ENCODE data around the gene FBN3. TPM values are rescaled to one million over a fixed set of nuclear protein-coding genes. Genes with fewer than 3 reads are reported as not detected.

The FBN3 gene
- polyA plus RNA-seq, 4 donors, result 27.4 to 35.1 (median 29.5) TPM

- DNase-seq (ENCODE audit: low read depth in 4 of 4, low spot score in 3 of 4), result no peak
Observed at GRCh38 chr19:8150178-8150865, 930 bp upstream of the FBN3 start.

GRCh38 chr19:8148410-8149260, 757 bp downstream of the FBN3 start:
- DNase-seq (ENCODE audit: low read depth in 4 of 4, low spot score in 3 of 4), result peak in 1 of 4 donors; percentile 59

- no peak for DNase-seq (ENCODE audit: low read depth in 4 of 4, low spot score in 3 of 4)
Observed at GRCh38 chr19:8148088-8148409, 1.3 kb downstream of the FBN3 start.

GRCh38 chr19:8147582-8147978, 1.8 kb downstream of the FBN3 start:
- DNase-seq (ENCODE audit: low read depth in 4 of 4, low spot score in 3 of 4), result no peak

- no peak for DNase-seq (ENCODE audit: low read depth in 4 of 4, low spot score in 3 of 4)
Observed at GRCh38 chr19:8146877-8147581, 2.4 kb downstream of the FBN3 start.

GRCh38 chr19:8144273-8144995, 5.0 kb downstream of the FBN3 start:
- DNase-seq (ENCODE audit: low read depth in 4 of 4, low spot score in 3 of 4), result no peak

GRCh38 chr19:8143041-8143440, 6.4 kb downstream of the FBN3 start:
- no peak for DNase-seq (ENCODE audit: low read depth in 4 of 4, low spot score in 3 of 4)

GRCh38 chr19:8142513-8142900, 6.9 kb downstream of the FBN3 start:
- no peak for DNase-seq (ENCODE audit: low read depth in 4 of 4, low spot score in 3 of 4)

GRCh38 chr19:8141726-8142512, 7.5 kb downstream of the FBN3 start:
- no peak for DNase-seq (ENCODE audit: low read depth in 4 of 4, low spot score in 3 of 4)

- DNase-seq (ENCODE audit: low read depth in 4 of 4, low spot score in 3 of 4), result no peak
Observed at GRCh38 chr19:8138201-8138600, 11.2 kb downstream of the FBN3 start.

GRCh38 chr19:8137425-8137824, 12.0 kb downstream of the FBN3 start:
- no peak for DNase-seq (ENCODE audit: low read depth in 4 of 4, low spot score in 3 of 4)

- no peak for DNase-seq (ENCODE audit: low read depth in 4 of 4, low spot score in 3 of 4)
Observed at GRCh38 chr19:8135946-8136618, 13.3 kb downstream of the FBN3 start.

GRCh38 chr19:8132858-8133458, 16.4 kb downstream of the FBN3 start:
- no peak for DNase-seq (ENCODE audit: low read depth in 4 of 4, low spot score in 3 of 4)

- no peak for DNase-seq (ENCODE audit: low read depth in 4 of 4, low spot score in 3 of 4)
Observed at GRCh38 chr19:8131517-8131916, 17.9 kb downstream of the FBN3 start.

- DNase-seq (ENCODE audit: low read depth in 4 of 4, low spot score in 3 of 4), result no peak
Observed at GRCh38 chr19:8129061-8129618, 20.3 kb downstream of the FBN3 start.

- DNase-seq (ENCODE audit: low read depth in 4 of 4, low spot score in 3 of 4), result no peak
Observed at GRCh38 chr19:8128551-8128950, 20.8 kb downstream of the FBN3 start.

GRCh38 chr19:8127311-8127710, 22.1 kb downstream of the FBN3 start:
- DNase-seq (ENCODE audit: low read depth in 4 of 4, low spot score in 3 of 4), result no peak

GRCh38 chr19:8126511-8126910, 22.9 kb downstream of the FBN3 start:
- no peak for DNase-seq (ENCODE audit: low read depth in 4 of 4, low spot score in 3 of 4)

- DNase-seq (ENCODE audit: low read depth in 4 of 4, low spot score in 3 of 4), result no peak
Observed at GRCh38 chr19:8126008-8126407, 23.4 kb downstream of the FBN3 start.
